Upper lobe of right lung (tissue), 1 donor: ENCODE measurements around the gene C19orf85. TPM values are rescaled to one million over a fixed set of nuclear protein-coding genes. Genes with fewer than 3 reads are reported as not detected.
A peak's percentile ranks its signal among the peaks of the same experiment; 100 is the strongest.

ENCODE experiments used
- ATAC-seq: fragments of 200-7000 bp; cut with Tn5 transposase; one replicate; pipeline ENCODE4 v1.9.1; 2020; ENCODE audit warnings: mild to moderate bottlenecking, moderate library complexity
- DNase-seq: peaks from one replicate; pipeline ENCODE4 v3.0.0-alpha.2; 2020
- H3K27ac ChIP-seq: fragments of 200-600 bp; one replicate; pipeline ENCODE4 v1.8.0; 2022
- H3K27me3 ChIP-seq: fragments of 200-600 bp; one replicate; pipeline ENCODE4 v1.8.0; 2022; ENCODE audit warnings: mild to moderate bottlenecking
- H3K36me3 ChIP-seq: fragments of 200-600 bp; one replicate; pipeline ENCODE4 v1.8.0; 2022
- H3K4me1 ChIP-seq: fragments of 200-600 bp; one replicate; pipeline ENCODE4 v1.8.0; 2022
- H3K4me3 ChIP-seq: fragments of 200-600 bp; one replicate; pipeline ENCODE4 v1.8.0; 2022; ENCODE audit warnings: mild to moderate bottlenecking
- H3K9me3 ChIP-seq: fragments of 200-600 bp; one replicate; pipeline ENCODE4 v1.8.0; 2022
- CTCF ChIP-seq: fragments of 200-600 bp; IDR thresholded peaks from one replicate; pipeline ENCODE4 v1.8.0; 2022; ENCODE audit warnings: antibody characterized with exemption
- intact Hi-C: fragments of 100-400 bp; cut with DNase I; formaldehyde crosslinking; loops from one replicate; pipeline ENCODE4 v1.11.0; 2022
- total RNA-seq: library from RNA; stranded (reverse); fragmentation: NEBNext Ultra II Directional; extraction: Animal tissue kit (Norgen Biotek cat#: 25700); gene quantifications from one replicate; pipeline ENCODE4 v1.2.1, GENCODE V29; 2021
- donor health status: DM: no; HTN: yes; CAD: no; lungs with severe emphysema.

Gene C19orf85
- total RNA-seq, 1 donor from 2014 or later = not detected

- Histone ChIP-seq H3K36me3 (no peaks in the 10 kb centered on the region), H3K27me3 (peaks cover under 1% of the 10 kb centered on the region), H3K4me1 (peaks cover 8% of the 10 kb centered on the region), H3K9me3 (no peaks in the 10 kb centered on the region), H3K4me3 (no peak within 1 kb of the TSS), H3K27ac (peak within 1 kb of the TSS; percentile 34)
- intact Hi-C loops = no loop called here
- DNase-seq (no peak), ATAC-seq (no peak)
- no peak for TF ChIP-seq CTCF
Observed at GRCh38 chr19:55487924-55488687, 23.6 kb upstream of the C19orf85 start, which contains the start of gene SSC5D. TSS of gene SSC5D (plus strand) at chr19:55488436. CDS start at chr19:55488590, 154 bp downstream.

- ATAC-seq (peak; percentile 7), DNase-seq (no peak)
- peaks cover 5% of the 10 kb centered on the region for H3K36me3 ChIP-seq
- H3K4me3 ChIP-seq = no peak overlapping the region
- peak overlapping the region; percentile 34 for H3K27ac ChIP-seq
- no peaks in the 10 kb centered on the region for H3K9me3 ChIP-seq
- TF ChIP-seq CTCF = no peak
- intact Hi-C loops = no loop called here
- H3K27me3 ChIP-seq = no peaks in the 10 kb centered on the region
- peaks cover 8% of the 10 kb centered on the region for H3K4me1 ChIP-seq
Observed at GRCh38 chr19:55486971-55487923, 22.7 kb upstream of the C19orf85 start.

GRCh38 chr19:55486043-55486970 is 21.8 kb upstream of the C19orf85 start:
- DNase-seq (no peak), ATAC-seq (no peak)
- H3K27ac ChIP-seq = peak overlapping the region; percentile 34
- H3K27me3 ChIP-seq = no peaks in the 10 kb centered on the region
- H3K4me3 ChIP-seq = no peak overlapping the region
- TF ChIP-seq CTCF = no peak
- intact Hi-C loops = no loop called here
- no peaks in the 10 kb centered on the region for H3K9me3 ChIP-seq
- peaks cover 5% of the 10 kb centered on the region for H3K36me3 ChIP-seq
- peaks cover 8% of the 10 kb centered on the region for H3K4me1 ChIP-seq

GRCh38 chr19:55485439-55486011 is 21.0 kb upstream of the C19orf85 start:
- H3K27ac ChIP-seq = peak overlapping the region; percentile 69
- H3K36me3 ChIP-seq = peaks cover 5% of the 10 kb centered on the region
- H3K4me3 ChIP-seq = peak overlapping the region; percentile 55
- intact Hi-C loops = no loop called here
- H3K4me1 ChIP-seq = peaks cover 8% of the 10 kb centered on the region
- H3K9me3 ChIP-seq = no peaks in the 10 kb centered on the region
- ATAC-seq (no peak), DNase-seq (no peak)
- TF ChIP-seq CTCF = no peak
- no peaks in the 10 kb centered on the region for H3K27me3 ChIP-seq
